ENCODE results near the gene INPP5J.

Gene INPP5J

DNA sequence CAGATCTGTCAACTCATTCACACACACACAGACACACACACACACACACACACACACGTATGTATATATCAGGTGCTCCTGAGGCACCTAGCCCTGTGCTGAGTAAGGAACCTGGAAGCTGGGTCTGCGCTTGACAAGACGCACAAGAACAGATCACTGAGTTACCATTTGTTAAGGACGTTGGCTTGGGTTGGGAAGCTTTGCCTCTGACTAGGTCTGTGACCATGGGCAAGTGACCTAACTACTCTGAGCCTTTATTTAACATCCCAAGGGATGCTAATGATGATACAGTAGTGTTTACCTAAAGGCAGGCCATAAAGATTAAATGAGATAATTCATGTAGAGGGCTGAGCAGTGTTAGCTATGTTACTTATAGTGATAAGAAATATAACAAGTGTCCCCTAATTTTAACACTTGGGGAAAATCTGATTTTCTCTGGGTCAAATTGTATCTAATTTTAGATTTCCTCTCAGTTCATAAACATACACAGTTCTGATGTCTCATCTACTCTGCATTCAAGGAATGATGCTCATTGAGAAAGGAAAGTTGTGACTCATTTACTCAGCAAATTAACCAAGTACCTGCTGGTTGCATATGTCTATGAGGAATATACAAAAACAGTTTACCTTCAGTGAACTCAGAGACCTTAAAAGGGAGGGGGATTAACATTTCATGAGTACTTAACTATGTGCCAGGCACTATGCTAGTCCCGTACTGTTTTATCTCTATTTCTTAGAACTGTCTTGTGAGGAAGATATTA is 50.8 kb downstream of the INPP5J start:
- peaks cover 33% of the 10 kb centered on the region for H3K4me1 Mint-ChIP-seq
- H3K27ac Mint-ChIP-seq = peak overlapping the region; percentile 90
- peak overlapping the region; percentile 78 for H3K4me3 Mint-ChIP-seq
- H3K27me3 Mint-ChIP-seq = no peaks in the 10 kb centered on the region
- H3K9me3 Mint-ChIP-seq = no peaks in the 10 kb centered on the region
- peaks cover 4% of the 10 kb centered on the region for H3K36me3 Mint-ChIP-seq

GRCh38 chr22:31176923-31177322 is 54.2 kb downstream of the INPP5J start:
- H3K4me3 Mint-ChIP-seq = no peak overlapping the region
- H3K9me3 Mint-ChIP-seq = no peaks in the 10 kb centered on the region
- no peaks in the 10 kb centered on the region for H3K27me3 Mint-ChIP-seq
- peaks cover 5% of the 10 kb centered on the region for H3K36me3 Mint-ChIP-seq
- peaks cover 32% of the 10 kb centered on the region for H3K4me1 Mint-ChIP-seq
- no peak overlapping the region for H3K27ac Mint-ChIP-seq

- no peaks in the 10 kb centered on the region for H3K9me3 Mint-ChIP-seq
- H3K27ac Mint-ChIP-seq = no peak overlapping the region
- H3K4me3 Mint-ChIP-seq = no peak overlapping the region
- H3K27me3 Mint-ChIP-seq = no peaks in the 10 kb centered on the region
- H3K36me3 Mint-ChIP-seq = peaks cover 5% of the 10 kb centered on the region
- H3K4me1 Mint-ChIP-seq = peaks cover 32% of the 10 kb centered on the region
Observed at GRCh38 chr22:31177420-31178162, 54.8 kb downstream of the INPP5J start.

GRCh38 chr22:31178859-31179258 is 56.1 kb downstream of the INPP5J start:
- Mint-ChIP-seq H3K4me1 (peaks cover 19% of the 10 kb centered on the region), H3K4me3 (no peak overlapping the region), H3K9me3 (no peaks in the 10 kb centered on the region), H3K27me3 (no peaks in the 10 kb centered on the region), H3K27ac (no peak overlapping the region), H3K36me3 (peaks cover 5% of the 10 kb centered on the region)

DNA sequence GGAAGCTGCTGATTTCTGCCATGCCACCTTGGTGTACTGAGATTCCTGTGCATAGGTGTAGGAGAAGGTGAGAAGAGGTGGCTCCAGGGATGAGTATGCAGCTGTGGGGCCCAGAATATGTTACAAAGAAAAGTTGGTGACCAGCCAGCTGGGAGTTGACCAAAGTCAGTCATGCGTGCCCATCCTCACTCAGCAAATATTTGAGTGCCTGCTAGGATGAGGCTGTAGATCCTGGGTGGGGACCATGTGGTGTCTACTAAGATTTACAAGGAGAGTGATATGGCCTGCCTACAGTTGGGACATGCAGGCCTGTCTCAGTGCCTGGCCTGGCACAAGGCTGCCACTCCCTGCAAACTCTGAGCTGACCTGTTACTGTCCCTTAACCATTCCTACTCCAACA is 56.6 kb downstream of the INPP5J start:
- Mint-ChIP-seq H3K27me3 (no peaks in the 10 kb centered on the region), H3K36me3 (peaks cover 5% of the 10 kb centered on the region), H3K4me1 (peaks cover 17% of the 10 kb centered on the region), H3K27ac (no peak overlapping the region), H3K9me3 (no peaks in the 10 kb centered on the region), H3K4me3 (no peak overlapping the region)

GRCh38 chr22:31184015-31184414 is 61.2 kb downstream of the INPP5J start:
- H3K9me3 Mint-ChIP-seq = no peaks in the 10 kb centered on the region
- no peaks in the 10 kb centered on the region for H3K27me3 Mint-ChIP-seq
- H3K4me1 Mint-ChIP-seq = peaks cover 8% of the 10 kb centered on the region
- peaks cover 9% of the 10 kb centered on the region for H3K36me3 Mint-ChIP-seq
- no peak overlapping the region for H3K4me3 Mint-ChIP-seq
- H3K27ac Mint-ChIP-seq = no peak overlapping the region
